ENCODE results near the gene SUCLG2. TPM values are rescaled to one million over a fixed set of nuclear protein-coding genes. Genes with fewer than 3 reads are reported as not detected.

SUCLG2 gene
- total and polyA plus RNA-seq, 2 of the 4 experiments (the other 2 are of a cell fraction): 26.8 to 34.6 TPM

- H3K4ac ChIP-seq (ENCODE audit: low read depth, low read length): no peak overlapping the region
- no peaks in the 10 kb centered on the region for H3K36me3 ChIP-seq (ENCODE audit: control insufficient read depth, insufficient read depth, low read length)
- no peak overlapping the region for H3K18ac ChIP-seq (ENCODE audit: low read depth, low read length)
- no peak overlapping the region for H2BK5ac ChIP-seq (ENCODE audit: low read depth, low read length, poor library complexity, severe bottlenecking)
- H3K14ac ChIP-seq (replicated peaks; ENCODE audit: low read depth, low read length): no peak overlapping the region
- H3K9ac ChIP-seq (ENCODE audit: low read depth, low read length): no peak overlapping the region
- no peaks in the 10 kb centered on the region for H3K79me1 ChIP-seq (ENCODE audit: low read depth in 1 of 2, low read length in 2 of 2)
- intact Hi-C loops (cut with micrococcal nuclease): loop anchor here (1.0 to 10.0 kb wide), 6 partner anchors 269 to 1496 kb away; partner anchors contain the start of gene SUCLG2
- H3K9me3 ChIP-seq (ENCODE audit: control insufficient read depth, insufficient read depth, low read length): no peaks in the 10 kb centered on the region
- no peaks in the 10 kb centered on the region for H4K20me1 ChIP-seq (ENCODE audit: insufficient read depth, low read length)
- ChIA-PET POLR2A (ENCODE audit: unreplicated experiment) (no interaction called here), CTCF (no interaction called here)
- H4K91ac ChIP-seq (ENCODE audit: insufficient read depth, low read depth, low read length): no peak overlapping the region
- H2BK120ac ChIP-seq (ENCODE audit: low read depth, low read length): no peak overlapping the region
- WGBS, 2 experiments (ENCODE audit: extremely low coverage in 2 of 2, insufficient read length in 1 of 2): no CpG with 5 or more reads among the region's 4 CpGs
- H2AFZ ChIP-seq (replicated peaks; ENCODE audit: low read length, poor library complexity): no peak overlapping the region
- H2AK9ac ChIP-seq (replicated peaks; ENCODE audit: low read depth, low read length, poor library complexity): no peak overlapping the region
- no peak overlapping the region for H3K56ac ChIP-seq (ENCODE audit: extremely low read depth, insufficient read depth, low read length)
- H3K9me1 ChIP-seq (ENCODE audit: insufficient read depth, low read length): no peaks in the 10 kb centered on the region; the same call in 1 of the 2 replicates
- no peak overlapping the region for H2BK15ac ChIP-seq (ENCODE audit: low read depth, low read length)
- dilution Hi-C loops (cut with HindIII; ENCODE audit: low sequenced_read_pairs, unreplicated experiment): no loop called here
- peaks cover 4% of the 10 kb centered on the region; the same call in 1 of the 2 replicates for H3K4me1 ChIP-seq (ENCODE audit: control insufficient read depth, insufficient read depth, low read length)
- H4K5ac ChIP-seq (ENCODE audit: low read depth, low read length): no peak overlapping the region
- H2BK20ac ChIP-seq (ENCODE audit: low read depth, low read length): no peak overlapping the region
- H3K27me3 ChIP-seq (ENCODE audit: control insufficient read depth, insufficient read depth, low read length): no peaks in the 10 kb centered on the region
- no peak overlapping the region for H3K27ac ChIP-seq (ENCODE audit: insufficient read depth, low read length)
- TF ChIP-seq SMC3 (IDR thresholded peaks at IDR 0.05; ENCODE audit: low read depth, low read length): peak; percentile 75
- TF ChIP-seq MAZ (IDR thresholded peaks at IDR 0.05; ENCODE audit: borderline replicate concordance, low read depth, low read length): no peak
- TF ChIP-seq CEBPB (IDR thresholded peaks at IDR 0.05; ENCODE audit: low read depth, low read length): no peak
- TF ChIP-seq MAFK (IDR thresholded peaks at IDR 0.05; ENCODE audit: low read depth, low read length): no peak
- TF ChIP-seq FOS (IDR thresholded peaks at IDR 0.05; ENCODE audit: low read depth, low read length): no peak
- no peak for TF ChIP-seq BHLHE40 (IDR thresholded peaks at IDR 0.05; ENCODE audit: low read depth, low read length)
- TF ChIP-seq POLR2A (IDR thresholded peaks at IDR 0.05; ENCODE audit: low read depth, low read length): no peak
- peak; percentile 75 for TF ChIP-seq RAD21 (IDR thresholded peaks at IDR 0.05; ENCODE audit: low read length)
- peak; percentile 76 for TF ChIP-seq CTCF (conservative IDR thresholded peaks at IDR 0.05; ENCODE audit: low read depth, low read length)
- no peak for TF ChIP-seq USF2 (IDR thresholded peaks at IDR 0.05; ENCODE audit: low read depth, low read length)
- no peak for TF ChIP-seq RCOR1 (IDR thresholded peaks at IDR 0.05; ENCODE audit: insufficient replicate concordance, low read length)
- TF ChIP-seq CHD1 (IDR thresholded peaks at IDR 0.05; ENCODE audit: low read depth, low read length): no peak
- TF ChIP-seq MXI1 (IDR thresholded peaks at IDR 0.05; ENCODE audit: borderline replicate concordance, low read depth, low read length): no peak
- TF ChIP-seq ELK1 (IDR thresholded peaks at IDR 0.05; ENCODE audit: borderline replicate concordance, low read depth, low read length): no peak
- no peak for TF ChIP-seq NFE2L2 (IDR thresholded peaks at IDR 0.05; ENCODE audit: low read depth, low read length)
- TF ChIP-seq RFX5 (IDR thresholded peaks at IDR 0.05; ENCODE audit: low read depth, low read length): no peak
- no peak overlapping the region for H3K4me3 ChIP-seq (ENCODE audit: insufficient read depth, low read depth, low read length)
- no peak overlapping the region for H2AK5ac ChIP-seq (ENCODE audit: low read depth, low read length)
- H4K8ac ChIP-seq (ENCODE audit: low read depth in 2 of 2, low read length in 2 of 2): no peak overlapping the region
- no peak overlapping the region for H3K4me2 ChIP-seq (ENCODE audit: low read depth, low read length)
- ATAC-seq (ENCODE audit: low read depth) (no peak), DNase-seq (peak; percentile 27)
- no TSS peak for BruUV-seq (replicated peaks)
- in situ Hi-C loops (cut with MboI; ENCODE audit: low sequenced_read_pairs): loop anchor here (10.0 kb wide), 2 partner anchors 223 to 403 kb away; no protein-coding TSS in a partner anchor
- H3K23ac ChIP-seq (ENCODE audit: low read depth, low read length): no peak overlapping the region
Observed at GRCh38 chr3:67381667-67382272, 272.6 kb downstream of the SUCLG2 start.

All from IMR-90 (cell line).